Urothelium cell line (cell line): ENCODE results near the gene HGD.
"Not testable (repeated sequence)": the region's sequence is repeated elsewhere in the genome, so short reads cannot be mapped to it uniquely, and the experiment has no call there.

Experiments
- DNase-seq: peaks from one replicate; pipeline ENCODE4 v3.0.0; 2011; ENCODE audit warnings: low spot score, mixed read lengths
- FAIRE-seq: peaks from 2 replicates; lab custom pipeline; 2011; peaks lifted over from hg19 to GRCh38; lab: Jason Lieb, UNC

The HGD gene

DNA sequence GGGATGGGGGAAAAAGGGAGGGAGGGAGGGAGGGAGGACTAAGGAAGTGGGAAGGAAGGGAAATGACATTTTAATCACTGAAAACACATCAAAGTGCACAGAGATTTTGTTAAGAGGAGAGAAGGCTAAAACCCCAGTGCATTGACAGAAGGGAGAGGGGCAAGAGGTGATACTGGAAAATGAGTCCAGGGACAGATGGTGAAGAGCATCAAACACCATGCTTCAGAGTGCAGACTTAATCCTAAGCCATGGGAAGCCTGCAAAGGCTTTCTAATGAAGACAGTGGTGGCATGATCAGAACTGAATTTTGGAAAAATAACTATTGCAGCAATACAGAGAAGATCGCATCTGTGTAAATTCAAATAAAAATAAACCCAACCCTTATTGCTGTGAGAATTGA, 41.8 kb downstream of the HGD start:
- DNase-seq (no peak), FAIRE-seq (no peak)

DNA sequence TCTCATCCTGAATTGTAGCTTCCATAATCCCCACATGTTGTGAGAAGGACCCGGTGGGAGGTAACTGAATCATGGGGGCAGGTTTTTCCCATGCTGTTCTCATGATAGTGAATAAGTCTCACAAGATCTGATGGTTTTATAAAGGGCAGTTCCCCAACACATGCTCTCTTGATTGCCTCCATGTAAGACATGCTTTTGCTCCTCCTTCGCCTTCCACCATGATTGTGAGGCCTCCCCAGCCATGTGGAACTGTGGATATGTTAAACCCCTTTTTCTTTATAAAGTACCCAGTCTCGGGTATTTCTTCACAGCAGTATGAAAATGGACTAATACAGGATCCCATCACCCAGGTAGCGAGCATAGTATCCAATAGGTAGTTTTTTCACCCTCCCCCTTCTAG, 43.2 kb downstream of the HGD start:
- not testable (repeated sequence) for DNase-seq, FAIRE-seq

DNA sequence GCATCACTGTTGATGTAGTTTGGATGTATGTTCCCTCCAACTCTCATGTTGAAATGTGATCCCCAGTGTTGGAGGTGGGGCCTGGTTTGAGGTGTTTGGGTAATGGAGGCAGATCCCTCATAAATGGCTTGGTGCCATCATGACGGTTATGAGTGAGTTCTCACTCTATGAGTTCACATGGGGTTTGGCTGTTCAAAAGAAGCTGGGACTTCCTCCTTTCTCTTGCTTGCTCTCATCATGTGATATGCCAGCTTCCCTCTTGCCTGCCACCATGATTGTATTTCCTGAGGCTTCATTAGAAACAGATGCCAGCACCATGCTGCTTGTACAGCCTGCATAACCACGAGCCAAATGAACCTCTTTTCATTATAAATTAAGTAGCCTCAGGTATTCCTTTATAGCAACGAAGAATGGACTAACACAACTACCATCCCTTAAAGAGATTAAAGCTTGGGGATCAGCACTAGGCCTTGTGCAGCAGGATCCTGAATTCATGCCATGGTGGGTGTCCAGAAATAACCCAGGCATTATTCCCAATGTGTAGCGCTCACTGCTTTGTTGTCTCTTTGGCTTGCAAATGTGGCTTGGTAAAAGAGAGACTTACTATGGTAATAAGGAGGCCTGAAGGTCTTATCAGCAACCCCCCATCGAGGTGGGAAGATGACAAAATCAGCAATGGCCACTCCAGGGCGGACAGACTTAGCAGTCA, 44.0 kb downstream of the HGD start:
- DNase-seq (no peak), FAIRE-seq (no peak)

DNA sequence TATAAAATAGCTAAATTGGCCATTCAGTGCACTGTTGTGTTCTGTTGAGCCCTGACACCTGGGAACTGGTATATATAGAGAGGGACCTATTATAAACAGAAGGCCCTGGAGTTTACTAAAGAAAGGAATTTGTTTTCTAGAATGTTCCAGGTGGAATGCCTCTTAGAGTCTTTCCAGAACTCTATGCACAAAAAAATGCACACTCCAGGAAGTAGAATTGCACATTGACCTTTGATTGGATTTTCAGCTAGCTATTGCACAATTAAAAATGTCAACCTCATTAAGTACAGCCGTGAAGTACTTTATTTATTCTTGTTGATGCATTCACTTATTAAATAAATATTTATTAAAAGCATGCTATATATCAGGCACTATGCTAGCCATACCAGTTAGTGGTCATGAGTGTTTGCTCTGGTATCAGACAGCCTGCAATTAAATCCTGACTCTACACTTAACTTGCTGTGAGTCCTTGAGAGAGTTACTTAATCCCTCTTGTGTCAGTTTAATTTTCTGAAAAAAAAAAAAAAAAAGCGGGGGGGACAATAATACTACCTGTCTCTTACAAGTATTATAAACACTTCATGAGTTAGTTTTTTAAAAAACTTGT, 45.1 kb downstream of the HGD start:
- DNase-seq = no peak
- FAIRE-seq = no peak

DNA sequence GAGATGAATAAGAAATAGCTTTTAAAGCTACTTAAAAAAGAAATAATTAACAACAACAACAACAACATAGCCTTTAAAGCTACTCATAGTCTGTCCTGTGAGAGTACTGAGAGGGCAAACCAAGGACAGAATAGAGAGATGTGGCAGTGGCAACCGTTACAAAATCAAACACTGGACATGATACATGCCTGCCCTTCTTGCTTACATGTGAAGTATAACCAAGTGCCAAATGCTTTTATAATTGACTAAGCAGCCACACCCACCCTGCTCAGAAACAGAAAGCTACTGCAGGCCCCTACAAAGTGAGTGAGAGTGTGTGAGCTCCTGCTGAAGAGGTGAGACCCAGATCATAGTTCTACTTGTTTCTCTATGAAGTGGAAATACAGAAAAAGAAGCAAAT, 47.5 kb downstream of the HGD start:
- FAIRE-seq (no peak), DNase-seq (no peak)

DNA sequence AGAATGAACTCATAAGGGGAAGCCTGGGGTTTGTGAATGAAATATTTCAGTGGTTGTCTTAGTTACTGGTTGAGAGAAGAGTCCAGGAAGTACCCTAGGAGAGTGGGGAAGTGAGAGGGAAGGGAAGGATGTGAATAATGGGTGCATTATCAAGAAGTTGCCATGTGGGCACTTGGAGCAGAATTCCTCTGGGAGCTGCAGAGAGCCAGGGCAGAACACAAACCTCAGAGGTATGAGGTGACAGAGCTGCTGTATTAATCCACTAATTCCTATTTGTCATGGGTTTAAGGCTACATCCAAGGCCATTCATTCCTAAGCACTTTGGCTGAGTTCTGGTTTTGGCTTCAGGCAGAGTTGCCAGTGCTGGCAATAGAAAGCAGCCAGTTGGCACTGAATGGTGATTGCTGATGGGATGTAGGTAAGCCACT, 56.9 kb downstream of the HGD start:
- no peak for FAIRE-seq
- no peak for DNase-seq

DNA sequence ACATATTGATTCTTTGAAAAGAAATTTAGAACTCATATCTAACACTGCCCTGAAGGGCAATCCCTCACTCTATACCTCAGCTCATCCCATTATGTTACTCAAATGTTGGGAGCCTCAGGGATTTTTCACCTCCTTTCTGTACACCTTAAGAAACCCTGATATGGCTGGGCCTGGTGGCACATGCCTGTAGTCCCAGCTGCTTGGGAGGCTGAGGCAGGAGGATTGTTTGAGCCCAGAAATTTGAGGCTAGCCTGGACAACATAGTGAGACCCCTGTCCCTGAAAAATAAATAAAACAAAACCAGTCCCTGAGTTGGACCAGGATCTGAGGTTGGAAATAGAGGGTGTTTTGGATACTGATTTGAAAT, 58.3 kb downstream of the HGD start:
- no peak for FAIRE-seq

DNA sequence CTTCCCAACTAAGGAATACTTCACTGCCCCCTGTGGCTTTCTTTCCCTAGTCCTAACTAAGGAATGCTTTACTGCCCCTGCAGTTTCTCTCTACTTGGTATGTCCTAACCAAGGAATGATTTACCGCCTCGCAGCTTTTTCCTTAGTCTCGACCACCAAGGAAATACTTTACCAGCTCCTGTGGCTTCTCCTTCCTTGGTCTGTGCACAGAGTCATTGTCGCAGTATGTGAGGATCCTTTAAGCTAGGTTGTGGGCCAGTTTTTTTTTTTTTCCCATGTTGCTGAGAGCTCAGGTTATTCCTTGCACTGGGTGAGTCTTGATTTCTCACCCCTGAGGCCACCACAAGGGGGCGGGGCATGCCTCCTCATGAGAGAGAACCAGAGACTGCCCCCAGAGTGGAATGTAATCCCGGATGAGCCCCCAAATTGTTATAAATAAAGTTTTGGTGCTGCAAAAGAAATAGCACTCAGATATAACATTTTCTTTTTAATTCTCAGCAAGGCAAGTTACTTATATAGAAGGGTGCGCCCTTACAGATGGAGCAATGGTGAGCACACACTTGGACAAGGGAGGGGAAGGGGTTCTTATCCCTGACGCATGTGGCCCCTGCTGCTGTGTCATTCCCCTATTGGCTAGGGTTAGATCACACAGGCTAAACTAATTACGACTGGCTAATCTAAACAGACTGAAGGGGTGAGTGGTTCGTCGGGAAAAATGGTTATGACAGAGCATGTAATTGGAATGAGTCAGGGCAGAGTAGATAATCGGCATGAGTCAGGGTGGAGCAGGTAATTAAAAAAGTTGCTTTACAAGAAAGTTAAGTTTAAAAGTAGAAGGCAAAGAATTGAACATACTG, 58.9 kb downstream of the HGD start:
- peak; percentile 32 for FAIRE-seq
- peak; percentile 59 for DNase-seq

More for the DNA sequence above, 58.3 kb downstream of the HGD start:
- no peak for DNase-seq

DNA sequence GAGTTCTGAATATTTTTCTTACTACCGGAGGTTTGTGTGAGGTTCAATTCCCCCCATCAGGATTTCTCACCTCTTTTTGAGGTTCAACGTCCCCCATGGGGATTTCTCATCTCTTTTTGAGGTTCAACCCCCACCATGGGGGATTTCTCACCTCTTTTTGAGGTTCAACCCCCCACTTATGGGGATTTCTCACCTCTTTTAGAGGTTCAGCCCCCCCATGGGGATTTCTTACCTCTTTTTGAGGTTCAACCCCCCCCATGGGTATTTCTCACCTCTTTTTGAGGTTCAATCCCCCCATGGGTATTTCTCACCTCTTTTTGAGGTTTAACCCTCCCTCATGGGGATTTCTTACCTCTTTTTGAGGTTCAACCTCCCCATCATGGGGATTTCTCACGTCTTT, 59.6 kb downstream of the HGD start:
- DNase-seq (no peak), FAIRE-seq (no peak)

DNA sequence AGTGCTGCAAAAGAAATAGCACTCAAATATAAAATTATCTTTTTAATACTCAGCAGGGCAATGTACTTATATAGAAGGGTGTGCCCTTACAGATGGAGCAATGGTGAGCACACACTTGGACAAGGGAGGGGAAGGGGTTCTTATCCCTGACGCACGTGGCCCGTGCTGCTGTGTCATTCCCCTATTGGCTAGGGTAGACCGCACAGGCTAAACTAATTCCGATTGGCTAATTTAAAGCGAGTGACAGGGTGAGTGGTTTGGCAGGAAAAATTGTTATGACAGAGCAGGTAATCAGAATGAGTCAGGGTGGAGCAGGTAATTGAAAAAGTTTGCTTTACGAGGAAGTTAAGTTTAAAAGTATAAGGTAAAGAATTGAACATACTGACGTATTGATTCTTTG, 65.3 kb downstream of the HGD start:
- not testable (repeated sequence) for DNase-seq, FAIRE-seq

DNA sequence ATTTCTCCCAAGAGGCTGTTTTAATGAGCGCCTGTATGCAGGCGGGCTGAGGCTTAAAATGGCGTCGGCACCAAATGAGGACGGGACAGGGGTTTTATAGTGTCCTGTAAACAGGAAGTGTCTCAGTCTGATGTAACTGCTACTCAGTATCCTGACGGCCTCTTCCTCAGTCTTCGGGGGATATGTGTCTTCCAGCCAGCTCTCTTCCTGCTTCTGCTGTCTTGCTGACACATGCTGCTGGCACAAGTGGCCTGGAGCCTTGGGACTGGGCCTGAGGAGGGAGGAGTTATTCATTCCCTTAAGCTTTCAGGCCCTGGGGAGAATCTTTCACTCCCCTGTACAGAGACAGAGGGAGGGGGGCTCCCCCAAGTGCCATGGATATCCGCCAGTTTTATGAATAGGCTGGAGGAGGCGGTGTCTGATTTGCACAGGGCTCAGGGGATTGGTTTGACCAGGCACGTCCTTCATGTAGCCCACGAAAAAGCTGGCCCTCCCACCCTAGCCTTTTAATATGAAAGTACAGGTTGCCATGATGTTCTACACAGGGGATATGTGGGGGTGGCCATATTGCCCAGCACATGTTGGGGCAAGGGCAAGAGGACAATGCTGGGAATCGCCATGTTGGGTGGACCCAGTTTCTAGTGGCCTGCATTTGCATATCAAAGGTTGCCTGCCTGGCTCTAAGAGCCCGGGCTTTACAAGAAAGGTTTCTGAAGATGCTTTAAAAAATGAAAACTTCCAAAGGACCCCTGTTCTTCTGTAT, 66.0 kb downstream of the HGD start:
- FAIRE-seq (no peak), DNase-seq (no peak)

DNA sequence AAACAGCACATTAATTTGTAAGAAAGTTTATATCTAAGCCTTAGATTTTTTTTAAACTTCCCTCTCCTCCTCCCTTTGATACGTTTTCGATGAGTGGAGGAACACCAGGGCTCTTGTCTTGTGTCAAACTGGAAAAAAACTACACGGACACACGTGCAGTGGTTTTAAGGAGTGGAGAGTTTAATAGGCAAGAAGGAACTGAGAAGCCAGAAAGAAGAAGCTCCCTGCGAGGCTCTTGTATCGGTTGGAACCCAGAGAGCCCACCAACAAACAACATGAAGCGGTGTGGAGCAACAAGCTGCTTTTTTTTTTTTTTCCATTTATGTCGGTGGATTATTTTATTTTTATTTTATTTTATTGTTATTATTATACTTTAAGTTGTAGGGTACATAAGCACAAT, 67.3 kb downstream of the HGD start:
- no peak for FAIRE-seq

DNA sequence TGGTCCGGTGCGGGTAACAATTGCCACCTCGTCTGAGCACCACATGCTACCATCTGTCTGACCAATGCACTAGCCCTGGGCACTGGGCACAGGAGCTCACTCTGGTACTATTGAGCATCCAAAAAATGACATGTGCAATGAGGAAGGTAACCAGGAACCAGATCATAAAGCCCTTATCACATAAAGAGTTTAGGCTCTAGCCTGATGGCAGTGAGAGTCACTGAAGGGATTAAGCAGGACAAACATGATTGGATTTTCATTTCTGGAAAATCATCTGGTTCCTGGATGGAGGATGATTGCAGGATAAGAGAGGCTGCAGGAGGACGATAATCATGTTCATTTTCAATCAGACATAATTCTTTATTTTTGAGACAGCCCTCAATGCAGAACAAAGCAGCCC, 73.5 kb downstream of the HGD start:
- FAIRE-seq (no peak), DNase-seq (no peak)

More for the DNA sequence above, 67.3 kb downstream of the HGD start:
- DNase-seq = no peak

DNA sequence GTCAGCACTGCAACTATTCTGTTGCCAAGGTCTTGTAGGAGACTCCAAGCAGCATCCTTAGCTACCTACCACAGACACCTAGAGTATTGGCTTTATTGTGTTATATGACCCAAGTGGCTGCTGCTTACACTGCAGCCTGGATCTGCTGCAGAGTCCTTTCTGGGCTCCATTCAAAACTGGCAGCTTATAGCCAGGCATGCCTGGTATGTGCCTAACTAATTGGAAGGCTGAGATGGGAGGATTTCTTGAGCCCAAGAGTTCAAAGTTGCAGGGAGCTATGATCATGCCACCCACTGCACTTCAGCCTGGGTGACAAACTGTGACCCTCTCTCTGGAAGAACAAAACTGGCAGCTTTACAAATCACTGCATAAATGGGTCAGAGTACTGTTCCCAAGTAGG, 77.3 kb downstream of the HGD start:
- no peak for FAIRE-seq
- no peak for DNase-seq

DNA sequence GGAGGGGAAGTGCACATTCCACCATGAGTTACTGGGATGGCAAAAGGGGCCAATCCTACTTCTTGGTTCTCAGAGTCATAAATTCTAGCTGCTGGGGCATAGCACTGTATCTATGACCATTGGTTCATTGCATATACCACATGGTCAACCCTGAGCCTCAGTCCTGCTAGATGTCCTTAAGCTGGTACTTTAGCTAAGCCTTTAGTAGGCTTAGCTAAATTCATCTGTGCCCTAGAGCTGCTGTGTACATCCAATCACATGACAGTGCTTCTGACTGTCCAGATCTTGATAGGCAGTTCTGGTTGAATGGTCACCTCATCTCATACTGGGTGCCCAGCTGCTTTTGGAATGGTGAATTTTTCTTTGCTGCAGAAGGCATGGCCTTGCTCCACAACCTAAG, 77.7 kb downstream of the HGD start:
- DNase-seq (no peak), FAIRE-seq (no peak)

DNA sequence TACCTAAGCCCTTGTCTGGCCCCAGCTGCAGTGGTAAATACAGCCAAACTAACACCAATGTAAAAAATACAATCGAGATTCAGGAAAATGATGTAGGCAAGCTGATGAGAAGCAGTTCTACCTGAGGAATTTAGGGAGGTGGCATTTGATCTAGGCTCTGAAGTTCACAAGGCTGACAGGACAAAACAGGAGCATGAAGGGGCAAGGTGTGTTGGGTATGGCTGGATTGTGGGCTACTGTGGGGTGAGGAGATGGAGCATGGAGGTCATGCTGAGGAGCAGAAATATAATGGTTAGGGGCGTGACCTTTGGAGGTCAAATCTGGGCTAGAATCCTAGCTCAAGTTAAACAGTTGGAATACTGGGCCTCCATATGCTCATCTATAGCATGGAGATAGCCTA, 79.4 kb downstream of the HGD start:
- FAIRE-seq (no peak), DNase-seq (no peak)

DNA sequence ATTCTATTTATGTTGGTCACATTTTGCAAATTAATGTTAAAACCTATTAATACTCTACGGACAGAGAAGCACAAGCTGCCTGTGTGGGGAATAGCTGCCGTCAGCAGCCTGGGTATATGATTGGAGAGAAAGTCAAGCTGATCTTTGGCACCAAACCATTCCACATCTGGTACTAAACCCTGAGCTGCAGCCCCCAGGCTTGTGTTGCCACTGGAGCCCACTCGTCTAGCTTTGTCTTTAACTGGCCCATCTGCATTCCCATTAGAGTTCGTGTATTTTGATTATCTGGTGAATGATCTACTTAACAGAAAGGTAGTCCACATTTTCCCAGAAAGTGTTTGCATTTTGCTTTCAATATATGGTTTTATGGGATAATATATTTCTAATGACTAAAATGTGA, 80.5 kb downstream of the HGD start:
- DNase-seq (no peak), FAIRE-seq (no peak)

DNA sequence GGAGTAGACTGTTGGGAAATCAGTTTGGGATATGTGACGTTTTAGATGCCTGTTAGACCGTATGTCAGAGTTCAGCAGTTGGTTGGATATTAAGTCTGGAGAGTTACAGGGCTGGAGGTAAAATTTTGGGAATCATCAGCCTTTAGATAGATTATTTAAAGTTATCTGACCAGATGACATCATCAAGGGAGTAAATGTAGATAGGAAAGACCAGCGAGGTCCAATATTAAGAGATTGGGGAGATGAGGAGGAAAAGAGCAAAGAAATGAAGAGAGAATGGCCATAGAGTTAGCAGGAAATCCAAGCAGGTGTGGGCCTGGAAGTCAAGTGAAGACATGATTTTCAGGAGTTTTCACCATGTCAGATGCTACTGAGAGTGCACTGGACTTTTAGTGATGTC, 82.8 kb downstream of the HGD start:
- FAIRE-seq = no peak
- DNase-seq = no peak

DNA sequence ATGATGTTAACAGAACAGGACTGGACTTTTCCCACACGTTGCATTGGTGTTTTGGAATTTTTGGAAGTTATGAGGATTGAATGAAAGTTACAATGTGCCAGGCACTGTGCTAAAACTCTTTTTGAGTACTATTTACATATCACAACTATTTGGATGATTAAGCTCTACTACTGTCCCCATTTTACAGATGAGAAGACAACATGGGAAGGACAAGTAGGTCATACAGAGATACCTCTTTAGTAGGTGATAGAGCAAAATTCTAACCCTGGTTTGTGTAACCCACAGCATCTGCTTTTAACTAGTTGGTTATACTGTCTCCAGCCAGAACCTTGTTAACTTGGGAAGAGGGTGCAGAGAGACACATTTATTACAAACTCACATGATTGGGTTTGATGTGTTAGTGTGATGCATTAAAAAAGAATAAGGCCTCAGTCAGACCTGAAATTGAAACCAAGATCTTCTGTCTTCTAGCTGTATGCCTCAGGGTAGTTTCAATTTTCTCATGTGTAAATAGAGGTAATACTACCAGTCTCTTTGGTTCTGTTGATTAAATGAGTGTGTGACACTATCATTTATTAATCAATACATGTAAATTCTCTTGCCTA, 84.5 kb downstream of the HGD start:
- FAIRE-seq (no peak), DNase-seq (no peak)

DNA sequence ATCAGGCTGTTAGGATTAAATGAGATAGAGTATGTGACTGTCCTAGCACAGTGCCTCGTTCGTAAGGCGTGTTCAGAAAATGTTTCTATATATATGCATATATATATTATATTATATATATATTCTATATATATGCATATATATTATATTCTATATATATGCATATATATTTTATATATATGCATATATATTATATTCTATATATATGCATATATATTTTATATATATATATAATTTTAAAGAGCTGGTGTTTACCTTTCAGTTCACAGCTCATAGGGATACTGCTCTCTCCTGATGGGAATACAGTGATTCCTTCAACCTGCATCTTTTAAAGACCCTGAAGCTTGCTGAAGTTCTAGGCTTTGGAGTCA, 85.2 kb downstream of the HGD start:
- DNase-seq (no peak), FAIRE-seq (no peak)
